ENCODE results near the gene GPX5. TPM values are rescaled to one million over a fixed set of nuclear protein-coding genes. Genes with fewer than 3 reads are reported as not detected.

Gene GPX5
- total RNA-seq, 1 donor from 2014 or later = not detected

GRCh38 chr6:28522594-28523240 is 3.0 kb upstream of the GPX5 start:
- Mint-ChIP-seq H3K27me3 (ENCODE audit: low read depth) (peaks cover 24% of the 10 kb centered on the region), H3K27ac (ENCODE audit: unreplicated experiment) (no peak overlapping the region), H3K36me3 (ENCODE audit: low read depth) (no peaks in the 10 kb centered on the region), H3K4me1 (peaks cover 8% of the 10 kb centered on the region), H3K9me3 (no peaks in the 10 kb centered on the region), H3K4me3 (no peak overlapping the region)
- no peak for TF ChIP-seq CTCF (conservative IDR thresholded peaks at IDR 0.05)
- no peak for DNase-seq (ENCODE audit: low read depth, low spot score)

- H3K4me3 Mint-ChIP-seq = no peak overlapping the region
- no peak overlapping the region for H3K27ac Mint-ChIP-seq (ENCODE audit: unreplicated experiment)
- H3K9me3 Mint-ChIP-seq = no peaks in the 10 kb centered on the region
- H3K27me3 Mint-ChIP-seq (ENCODE audit: low read depth) = peaks cover 22% of the 10 kb centered on the region
- H3K36me3 Mint-ChIP-seq (ENCODE audit: low read depth) = no peaks in the 10 kb centered on the region
- H3K4me1 Mint-ChIP-seq = peaks cover 8% of the 10 kb centered on the region
- no peak for DNase-seq (ENCODE audit: low read depth, low spot score)
- TF ChIP-seq CTCF (conservative IDR thresholded peaks at IDR 0.05) = no peak
Observed at GRCh38 chr6:28523241-28523622, 2.4 kb upstream of the GPX5 start.

GRCh38 chr6:28530777-28531176 is 5.1 kb downstream of the GPX5 start:
- no peak overlapping the region for H3K27ac Mint-ChIP-seq (ENCODE audit: unreplicated experiment)
- H3K27me3 Mint-ChIP-seq (ENCODE audit: low read depth) = peaks cover 11% of the 10 kb centered on the region
- H3K9me3 Mint-ChIP-seq = no peaks in the 10 kb centered on the region
- H3K4me1 Mint-ChIP-seq = peaks cover 5% of the 10 kb centered on the region
- no peak for DNase-seq (ENCODE audit: low read depth, low spot score)
- TF ChIP-seq CTCF (conservative IDR thresholded peaks at IDR 0.05) = no peak
- no peaks in the 10 kb centered on the region for H3K36me3 Mint-ChIP-seq (ENCODE audit: low read depth)
- H3K4me3 Mint-ChIP-seq = no peak overlapping the region

- TF ChIP-seq CTCF (conservative IDR thresholded peaks at IDR 0.05) = no peak
- no peak overlapping the region for H3K4me3 Mint-ChIP-seq
- H3K27me3 Mint-ChIP-seq (ENCODE audit: low read depth) = peaks cover 5% of the 10 kb centered on the region
- H3K36me3 Mint-ChIP-seq (ENCODE audit: low read depth) = no peaks in the 10 kb centered on the region
- no peak overlapping the region for H3K27ac Mint-ChIP-seq (ENCODE audit: unreplicated experiment)
- peaks cover 4% of the 10 kb centered on the region for H3K9me3 Mint-ChIP-seq
- no peak for DNase-seq (ENCODE audit: low read depth, low spot score)
- peaks cover 9% of the 10 kb centered on the region for H3K4me1 Mint-ChIP-seq
Observed at GRCh38 chr6:28531479-28532128, 5.9 kb downstream of the GPX5 start.

- Mint-ChIP-seq H3K4me1 (peaks cover 29% of the 10 kb centered on the region), H3K9me3 (peaks cover 8% of the 10 kb centered on the region)
Observed at GRCh38 chr6:28534306-28534705, 8.6 kb downstream of the GPX5 start.

More at GRCh38 chr6:28534306-28534705, 8.6 kb downstream of the GPX5 start:
- Mint-ChIP-seq H3K4me3 (no peak overlapping the region), H3K27me3 (ENCODE audit: low read depth) (peaks cover 9% of the 10 kb centered on the region), H3K27ac (ENCODE audit: unreplicated experiment) (no peak overlapping the region), H3K36me3 (ENCODE audit: low read depth) (no peaks in the 10 kb centered on the region)
- DNase-seq (ENCODE audit: low read depth, low spot score) = no peak
- TF ChIP-seq CTCF (conservative IDR thresholded peaks at IDR 0.05) = no peak

Data from neural crest cell (in vitro differentiated cells).